T follicular helper cell (primary cell): ENCODE measurements around the gene LHX5.
A peak's percentile ranks its signal among the peaks of the same experiment; 100 is the strongest.

ENCODE experiments used
- DNase-seq: peaks from one replicate; pipeline ENCODE4 v3.0.0-alpha.2; 2020; ENCODE audit warnings: low read depth

Gene LHX5

DNA sequence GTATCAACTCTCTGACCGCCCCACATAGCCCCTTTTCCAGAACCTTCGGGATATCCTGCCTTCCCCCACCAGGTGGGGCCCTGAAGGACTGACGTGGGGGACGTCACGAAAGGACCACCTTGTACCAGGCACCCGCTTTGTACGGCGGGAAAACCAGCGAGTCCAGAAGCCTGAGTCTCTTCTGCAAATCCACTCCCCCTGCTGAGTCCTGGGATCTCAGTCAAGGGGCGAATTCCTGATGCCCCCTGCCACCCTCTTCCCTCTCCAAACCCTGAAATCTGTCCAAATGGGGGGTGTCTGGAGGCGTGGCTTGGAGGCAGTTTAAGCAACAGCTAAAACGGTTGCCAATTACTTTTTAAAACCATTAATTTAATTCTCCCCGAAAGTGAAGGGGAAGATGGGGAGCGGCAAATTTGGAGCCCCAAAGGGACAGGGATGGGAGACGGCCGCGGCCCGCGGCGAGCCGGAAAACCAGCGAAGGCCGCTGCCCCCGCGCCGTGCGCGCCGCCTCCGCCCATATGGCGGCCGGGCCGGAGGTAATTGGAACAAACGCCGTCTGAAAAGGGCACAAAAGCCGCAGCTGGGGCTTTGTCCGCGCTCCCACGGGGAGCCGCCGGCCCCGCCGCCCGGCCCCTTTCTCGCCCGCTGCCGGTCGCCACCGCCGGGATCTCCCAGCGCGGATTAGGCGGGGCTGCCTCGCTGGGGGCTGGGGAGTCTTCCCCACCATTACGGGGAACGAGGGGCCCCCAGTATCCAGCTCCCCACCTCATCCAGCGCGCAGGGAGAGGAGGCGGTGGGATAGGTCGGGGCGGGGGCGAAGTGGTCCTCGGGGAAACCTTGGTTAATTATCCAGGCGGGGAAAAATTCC lies 6.6 kb downstream of the LHX5 start:
- DNase-seq, result no peak

DNA sequence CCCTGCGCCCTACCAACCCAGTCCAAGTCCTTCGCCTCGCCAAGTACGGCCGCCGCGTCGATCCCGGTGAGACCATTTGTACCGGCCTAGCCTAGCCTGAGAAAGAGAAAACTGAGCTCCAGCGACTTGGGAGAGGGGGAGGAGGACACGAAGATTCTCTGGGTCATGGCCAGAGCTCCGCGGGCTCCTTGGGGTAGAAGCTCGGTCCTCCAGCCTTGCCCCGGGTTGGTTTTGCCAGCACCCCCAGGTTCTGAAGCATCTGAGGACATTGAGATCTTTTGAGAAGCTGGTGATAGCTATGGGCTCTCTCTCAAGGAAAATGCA lies 7.3 kb downstream of the LHX5 start:
- DNase-seq, result no peak

DNA sequence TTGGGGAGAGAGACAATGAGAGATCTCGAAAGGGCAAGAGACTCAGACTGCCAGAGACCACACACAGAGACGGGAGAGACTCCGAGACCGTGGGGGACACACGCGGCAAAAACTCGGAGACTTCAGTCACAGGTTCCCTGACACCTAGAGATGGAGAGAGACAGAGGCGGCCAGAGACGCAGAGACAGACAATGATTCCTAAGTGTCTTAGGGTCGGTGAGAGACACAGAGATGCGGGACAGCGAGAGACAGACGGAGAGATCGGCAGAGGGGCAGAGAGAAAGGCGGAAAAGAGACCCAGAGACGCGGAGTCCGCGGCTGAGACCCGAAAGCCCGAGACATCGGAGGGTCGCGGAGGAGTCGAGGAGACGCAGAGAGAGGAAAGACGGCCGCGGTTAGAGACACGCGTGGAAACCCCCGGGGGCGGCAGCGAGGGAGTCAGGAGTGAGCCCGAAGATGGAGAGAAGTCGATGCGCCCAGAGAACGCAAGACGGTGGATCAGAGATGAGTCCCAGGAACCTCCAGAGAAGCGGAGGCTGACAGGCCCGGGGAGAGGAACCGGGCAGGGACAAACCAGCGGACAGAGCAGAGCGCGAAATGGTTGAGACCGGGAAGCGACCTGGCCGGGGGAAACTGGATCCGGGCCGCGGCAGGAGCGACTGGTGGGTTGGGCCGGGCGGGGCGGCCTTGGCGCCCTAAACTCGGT lies 7.8 kb downstream of the LHX5 start:
- DNase-seq, result no peak

DNA sequence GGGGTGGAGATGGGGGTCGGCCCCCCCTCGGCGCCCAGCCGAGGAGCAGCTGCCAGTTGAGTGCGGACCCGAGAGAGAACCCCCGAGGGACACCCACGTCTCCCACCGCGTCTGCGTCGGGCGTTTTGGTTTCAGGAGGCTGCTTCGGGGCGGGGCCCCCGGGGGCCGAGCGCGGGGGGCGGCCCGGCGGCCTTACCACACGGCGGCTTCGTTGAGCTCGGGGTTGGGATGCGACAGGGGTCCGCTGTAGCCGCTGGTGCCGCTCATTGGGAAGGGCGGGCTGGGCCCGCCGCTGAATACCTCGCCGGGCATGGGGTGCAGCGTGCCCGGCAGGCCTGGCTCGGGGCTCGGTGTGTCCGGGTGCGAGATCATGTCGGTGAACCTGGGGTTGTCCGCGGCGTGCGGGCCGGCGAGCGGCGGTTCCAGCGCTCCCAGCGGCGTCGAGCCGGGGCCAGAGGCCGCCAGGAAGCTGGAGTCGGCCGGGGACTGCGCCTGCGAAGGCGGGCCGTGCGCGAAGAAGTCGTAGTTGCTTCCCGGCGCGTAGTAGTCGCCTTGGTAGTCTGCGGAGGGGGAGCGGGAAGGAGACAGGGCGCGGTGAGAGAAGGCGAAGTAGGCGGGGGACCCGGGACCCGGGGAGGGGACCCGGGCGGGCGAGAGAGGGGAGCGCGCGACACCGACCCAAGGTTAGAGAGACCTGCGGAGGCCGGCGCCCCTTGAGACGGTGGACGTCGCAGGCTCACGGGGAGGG lies 8.5 kb downstream of the LHX5 start:
- no peak for DNase-seq

DNA sequence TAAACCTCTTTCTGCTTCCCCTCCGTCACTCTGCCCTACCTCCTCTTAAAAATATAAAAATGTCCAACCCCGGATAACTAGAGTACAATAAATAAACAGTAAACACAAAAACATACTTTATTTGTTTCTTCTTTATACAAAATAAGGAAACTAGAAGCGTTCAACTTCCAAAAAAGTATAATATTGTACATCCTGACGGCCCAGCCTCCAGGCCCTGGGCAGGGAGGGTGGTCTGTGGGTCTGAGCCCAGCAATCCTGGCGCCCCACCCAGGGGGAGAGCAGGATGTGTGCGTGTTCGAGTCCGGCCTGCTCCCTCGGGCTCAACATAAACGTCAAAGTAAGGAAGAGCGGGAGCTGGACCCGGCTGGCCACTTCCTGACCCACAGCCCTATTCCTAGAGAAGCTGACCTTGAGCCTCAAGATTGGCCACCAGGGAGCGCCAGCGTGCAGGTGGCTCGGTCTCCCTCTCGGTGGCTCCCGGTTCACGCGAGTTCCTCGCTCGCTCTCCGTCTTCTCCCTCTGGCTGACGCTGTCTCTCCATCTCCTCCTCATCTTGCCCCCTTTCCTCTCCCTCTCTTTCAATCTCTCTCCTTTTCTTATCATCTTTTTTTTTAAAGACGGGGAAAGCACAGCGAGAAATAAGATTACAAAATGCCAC lies 9.4 kb downstream of the LHX5 start:
- peak; percentile 45 for DNase-seq

DNA sequence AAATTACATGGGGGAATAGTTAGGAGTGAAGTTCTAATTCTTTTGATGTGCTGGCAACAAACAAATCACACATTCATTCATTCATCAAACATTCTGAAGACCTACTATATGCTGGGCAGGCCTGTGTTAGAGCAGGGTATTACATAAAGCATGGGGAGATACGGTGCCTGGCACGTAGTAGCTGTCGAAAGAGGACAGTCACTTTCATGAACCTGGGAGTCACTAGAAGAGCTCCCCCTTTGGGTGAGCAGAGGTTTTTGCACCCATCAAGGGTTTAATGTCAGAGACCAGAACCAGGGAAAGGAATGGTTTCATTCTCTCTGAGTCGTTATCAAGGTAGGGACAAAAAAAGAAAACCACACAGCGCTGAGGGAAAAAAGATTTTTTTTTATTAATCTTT lies 10.0 kb downstream of the LHX5 start:
- no peak for DNase-seq

DNA sequence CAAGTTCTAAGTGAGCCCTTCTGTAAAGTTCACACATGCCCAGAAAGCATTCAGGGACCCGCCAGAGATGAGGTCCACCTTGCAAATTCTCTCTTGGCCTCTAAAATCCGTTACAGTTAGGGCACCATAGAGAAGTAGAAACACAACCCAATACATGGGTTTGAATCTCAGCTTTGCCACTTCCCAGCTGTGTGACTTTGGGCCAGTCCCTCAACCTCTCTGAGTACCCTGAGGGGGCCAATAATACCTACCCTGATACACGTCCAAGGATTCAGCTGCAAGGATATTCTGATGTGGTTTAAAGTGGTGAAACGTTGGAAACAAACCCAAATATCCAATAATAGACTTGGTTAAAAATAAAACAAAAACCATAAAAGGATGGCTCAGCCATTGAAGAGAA lies 11.7 kb downstream of the LHX5 start:
- no peak for DNase-seq

DNA sequence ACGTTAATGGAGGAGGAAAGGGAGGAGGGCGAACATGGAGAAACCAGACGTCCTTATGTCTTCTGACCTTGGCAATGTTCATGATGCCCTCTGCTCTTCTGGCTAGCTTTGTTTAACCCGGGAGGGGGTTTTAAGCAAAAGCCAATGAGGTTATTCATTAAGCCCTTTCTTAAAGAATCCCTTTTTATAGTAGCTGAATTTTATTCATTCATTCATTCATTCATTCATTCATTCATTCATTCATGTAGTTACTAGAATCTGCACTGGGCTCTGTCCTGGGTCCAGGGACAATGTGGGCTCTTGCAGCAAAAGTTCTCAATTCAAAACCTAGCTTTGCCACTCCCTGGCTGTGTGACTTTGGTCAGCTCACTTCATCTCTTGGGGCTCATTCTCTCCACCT lies 14.0 kb downstream of the LHX5 start:
- no peak for DNase-seq

DNA sequence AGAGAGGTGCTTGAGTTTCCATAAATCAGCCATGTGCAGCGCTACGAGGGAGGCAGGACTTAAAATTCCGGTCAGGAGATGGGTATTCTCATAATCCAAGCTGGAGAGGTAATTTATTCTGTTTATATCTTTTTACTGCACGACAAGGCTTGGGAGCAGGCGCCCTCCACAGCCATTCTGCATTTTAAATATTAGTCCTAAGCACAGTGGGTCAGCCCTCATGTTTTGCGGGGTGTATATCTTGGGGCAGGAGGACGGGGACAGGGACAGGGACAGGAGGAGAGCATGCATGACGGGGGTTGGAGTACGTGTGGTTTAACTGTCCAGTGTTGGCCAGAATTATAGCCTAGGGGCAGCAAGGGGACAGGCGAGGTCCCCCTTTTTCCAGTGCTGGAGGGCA lies 14.5 kb downstream of the LHX5 start:
- no peak for DNase-seq

DNA sequence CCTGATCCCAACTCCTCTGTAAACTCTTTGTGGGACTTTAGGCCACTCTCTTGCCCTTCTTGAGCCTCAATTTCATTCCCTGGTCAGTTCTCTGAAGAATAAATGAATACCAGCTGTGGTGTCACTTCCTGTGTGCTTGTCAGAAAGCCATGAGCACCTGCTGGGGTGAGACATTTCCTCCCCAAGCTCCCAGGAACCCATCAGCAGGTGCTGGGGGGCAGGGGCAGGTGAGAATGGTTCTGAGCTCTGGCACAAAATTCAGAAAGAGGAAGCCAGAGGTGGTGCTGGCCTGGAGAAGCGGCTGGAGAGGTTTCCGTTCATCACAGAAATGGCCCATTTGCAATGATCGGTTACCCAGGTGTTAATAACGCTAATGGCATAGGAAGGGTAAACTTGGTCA lies 14.9 kb downstream of the LHX5 start:
- no peak for DNase-seq

DNA sequence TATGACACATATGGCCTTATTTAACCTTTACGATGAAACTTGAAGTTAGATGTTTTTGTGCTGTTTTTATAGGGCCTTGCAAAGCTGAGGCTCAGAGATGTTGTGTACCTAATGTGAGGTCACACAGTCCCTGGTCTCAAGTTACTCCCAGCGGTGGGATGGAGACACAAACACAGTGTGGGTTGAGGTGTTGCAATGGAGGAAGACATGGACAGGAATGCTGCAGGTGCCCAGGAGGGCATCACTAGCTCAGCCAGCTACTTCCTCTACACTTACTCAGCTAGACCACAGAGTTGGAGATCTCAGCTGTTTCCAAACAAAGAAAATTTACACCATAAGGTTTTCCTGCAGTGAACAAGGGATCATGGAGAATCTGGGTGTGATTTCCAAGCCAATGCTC lies 15.5 kb downstream of the LHX5 start:
- DNase-seq, result no peak

DNA sequence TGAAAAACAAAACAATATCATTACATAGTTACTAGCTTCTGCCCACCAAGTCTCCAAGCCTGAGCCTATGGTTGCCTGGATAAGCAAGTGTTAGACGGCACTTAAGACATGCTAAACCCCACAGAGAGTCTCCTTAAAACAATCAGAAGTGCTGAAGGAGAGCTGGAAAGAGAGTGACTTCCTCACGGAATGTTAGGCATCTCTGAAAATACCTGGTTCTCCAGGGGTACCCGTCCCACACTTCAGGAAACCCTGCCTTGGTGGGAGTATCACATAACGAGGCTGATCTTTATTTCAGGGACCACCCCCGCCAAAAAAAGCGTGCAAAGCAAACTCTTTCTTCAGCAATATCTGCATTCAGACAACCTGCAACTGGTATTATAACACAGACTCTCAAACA lies 18.3 kb downstream of the LHX5 start:
- no peak for DNase-seq

DNA sequence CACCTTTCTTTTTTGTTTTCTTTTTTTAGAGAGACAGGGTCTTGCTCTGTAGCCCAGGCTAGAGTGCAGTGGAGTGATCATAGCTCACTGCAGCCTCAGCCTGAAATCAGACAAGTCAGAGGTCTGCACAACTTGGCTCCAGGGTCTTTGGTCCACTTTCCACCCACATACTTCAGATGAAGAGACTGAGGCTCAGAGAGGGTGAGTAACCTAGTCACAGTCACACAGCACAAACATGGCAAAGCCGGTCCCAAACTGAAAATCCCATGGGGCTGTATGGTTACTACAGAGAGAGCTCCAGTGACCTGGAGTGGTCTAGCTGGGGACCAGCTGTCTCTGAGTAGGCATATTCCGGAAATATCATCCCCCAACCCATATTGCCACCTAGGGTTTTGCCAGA lies 19.2 kb downstream of the LHX5 start:
- DNase-seq, result no peak

DNA sequence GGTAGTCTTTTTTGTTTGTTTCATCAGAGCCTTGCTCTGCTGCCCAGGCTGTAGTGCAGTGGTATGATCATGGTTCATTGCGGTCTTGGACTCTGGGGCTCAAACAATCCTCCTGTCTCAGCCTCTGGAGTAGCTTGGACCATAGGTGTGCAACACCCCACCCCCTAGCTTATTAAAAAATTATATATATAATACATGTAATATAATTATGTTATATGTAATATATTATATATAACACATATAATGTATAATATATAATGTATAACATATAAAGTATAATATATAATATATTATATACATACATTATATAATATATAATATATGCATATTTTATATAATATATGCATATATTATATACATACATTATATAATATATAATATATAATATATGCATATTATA lies 21.8 kb downstream of the LHX5 start:
- no peak for DNase-seq

DNA sequence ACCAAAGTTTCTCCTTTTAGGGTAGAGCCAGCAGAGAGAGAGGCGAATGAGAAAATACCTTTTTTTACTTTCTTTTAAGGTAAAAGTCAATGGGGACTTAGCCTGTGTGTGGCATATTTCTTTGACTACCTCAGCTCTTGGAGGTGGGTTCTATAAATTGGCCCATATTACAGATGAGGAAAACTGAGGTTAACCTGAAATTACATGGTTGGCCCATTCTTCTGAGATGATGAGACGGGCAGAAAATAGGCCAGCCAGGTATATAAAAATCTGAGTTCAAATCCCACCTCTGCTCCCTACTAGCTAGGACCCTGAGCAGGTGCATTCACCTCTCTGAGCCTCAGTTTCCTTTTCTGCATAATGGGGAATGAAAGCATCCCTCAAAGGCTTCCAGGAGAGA lies 22.4 kb downstream of the LHX5 start:
- DNase-seq, result no peak

DNA sequence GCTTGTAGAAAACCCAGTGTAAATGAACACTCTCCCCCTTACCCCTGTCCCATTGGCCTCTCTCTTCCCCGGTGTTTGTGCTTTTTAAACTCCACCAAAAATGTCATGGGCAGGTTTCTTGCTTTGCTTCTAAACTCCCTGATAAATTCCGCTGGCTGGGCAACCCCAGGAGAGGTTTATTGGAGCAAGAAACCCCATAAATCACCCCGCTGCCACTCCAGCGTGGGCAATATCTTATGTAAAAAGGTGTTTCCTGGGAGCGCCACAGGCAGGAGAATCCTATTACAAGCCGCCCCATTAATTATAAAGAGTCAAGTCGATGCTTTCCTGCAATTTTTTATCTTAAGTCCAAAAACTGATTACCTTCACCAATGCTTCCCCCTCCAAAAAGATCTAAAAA lies 22.8 kb downstream of the LHX5 start:
- DNase-seq, result no peak

DNA sequence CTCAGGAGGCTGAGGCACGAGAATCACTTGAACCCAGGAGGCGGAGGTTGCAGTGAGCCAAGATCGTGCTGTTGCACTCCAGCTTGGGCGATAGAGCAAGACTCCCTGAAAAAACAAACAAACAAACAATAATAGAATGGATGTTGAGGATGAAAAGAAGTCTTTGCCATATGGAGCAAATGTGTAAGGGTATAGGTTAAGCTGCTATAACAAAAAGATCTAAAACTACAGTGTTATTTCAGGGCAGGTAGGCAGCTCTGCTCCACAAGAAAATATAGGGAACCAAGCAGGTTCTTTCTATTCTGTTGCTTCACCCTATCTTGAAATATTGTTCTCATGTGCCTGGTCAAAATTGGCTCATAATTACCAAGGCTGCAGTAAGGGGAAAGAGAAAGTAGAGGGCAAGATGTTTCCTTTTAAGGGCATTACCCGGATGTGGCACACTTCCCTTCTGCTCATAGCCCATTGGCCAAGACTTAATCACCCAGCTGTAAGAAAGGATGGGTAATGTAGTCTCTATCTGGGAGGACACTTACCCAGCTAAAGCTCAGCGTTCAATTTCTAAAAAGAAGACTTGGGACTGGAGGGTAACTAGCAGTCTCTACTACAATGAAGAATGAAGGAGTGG lies 26.0 kb downstream of the LHX5 start:
- DNase-seq, result no peak

DNA sequence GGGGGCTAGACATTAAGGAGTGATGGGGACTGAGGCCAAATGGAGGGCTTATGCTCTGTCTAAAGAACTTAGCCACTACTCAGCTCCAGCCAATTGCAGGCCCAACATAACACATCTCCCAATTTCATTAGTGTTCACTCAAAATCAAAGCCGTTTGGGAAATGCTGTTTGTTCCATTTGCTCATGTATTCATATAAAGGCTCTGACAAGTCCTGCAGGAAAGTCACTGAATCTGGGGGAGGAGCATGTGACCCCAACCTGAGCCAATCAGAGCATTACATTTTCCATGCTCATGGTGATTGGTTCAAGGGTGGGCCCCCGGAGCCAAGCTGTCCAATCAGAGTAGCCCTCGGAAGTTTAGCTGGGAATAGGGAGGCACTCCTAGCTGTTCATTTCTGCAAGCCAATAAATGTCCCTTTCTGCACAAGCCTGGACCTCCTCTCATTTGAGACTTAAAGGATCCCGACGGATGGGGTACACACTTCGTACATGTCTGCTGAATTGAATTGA lies 28.6 kb downstream of the LHX5 start:
- no peak for DNase-seq

DNA sequence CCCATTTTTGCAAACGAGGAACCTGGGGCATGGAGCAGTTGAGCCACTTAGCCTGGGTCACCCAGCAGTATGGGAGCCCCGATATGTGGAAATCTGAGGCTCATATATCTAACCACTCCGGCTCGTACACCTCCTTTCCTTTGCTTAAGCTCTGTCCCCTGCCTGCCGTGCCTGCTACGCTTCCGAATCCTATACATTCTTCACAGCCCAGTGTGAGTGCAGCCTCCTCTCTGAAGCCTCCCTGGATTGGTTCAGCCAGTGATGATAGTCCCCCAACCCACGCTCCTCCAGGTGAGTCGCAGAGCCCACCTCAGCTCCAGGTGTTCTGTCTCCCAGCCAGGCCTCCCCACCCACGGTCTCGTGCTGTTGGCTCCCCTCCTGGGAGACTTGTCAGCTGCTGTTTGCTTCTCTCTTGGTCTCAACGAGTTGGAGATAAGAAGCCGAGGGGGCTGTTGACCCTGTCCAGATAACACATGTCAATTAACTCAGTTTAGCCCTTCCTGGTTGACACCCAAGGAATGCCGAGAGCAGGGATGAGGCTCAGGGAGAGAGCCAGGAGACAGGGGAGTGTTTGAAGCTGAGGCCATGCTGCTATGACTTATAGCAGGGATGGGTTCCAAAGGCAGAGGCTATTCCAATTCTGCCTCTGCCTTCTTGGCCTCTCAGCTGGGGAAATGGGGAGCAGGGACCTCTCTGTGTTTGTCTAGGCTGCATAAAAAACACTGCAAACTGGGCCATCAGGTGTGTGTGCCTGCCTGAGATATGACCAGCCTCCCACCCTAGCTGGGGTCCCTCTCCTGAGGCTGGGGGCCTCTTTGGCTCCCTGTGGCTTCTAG lies 30.5 kb downstream of the LHX5 start:
- DNase-seq, result no peak

DNA sequence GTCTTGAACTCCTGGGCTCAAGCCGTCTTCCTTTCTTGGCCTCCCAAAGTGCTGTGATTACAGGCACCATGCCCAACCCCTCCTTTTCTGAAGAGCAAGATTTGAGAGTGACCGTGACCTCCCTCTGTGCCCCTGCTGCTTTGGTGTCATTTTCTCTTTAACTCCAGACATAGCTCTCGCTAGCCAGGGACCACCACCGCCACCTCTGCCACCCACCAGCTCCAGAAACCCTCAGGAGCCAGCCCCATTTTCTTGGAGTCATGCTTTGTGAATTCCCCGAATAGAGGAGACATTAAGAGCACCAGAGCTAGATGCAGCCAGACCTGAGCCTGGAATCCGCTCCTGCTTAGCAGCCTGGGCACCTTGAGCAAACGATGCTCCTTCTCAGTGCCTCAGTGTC lies 31.3 kb downstream of the LHX5 start:
- DNase-seq, result no peak

DNA sequence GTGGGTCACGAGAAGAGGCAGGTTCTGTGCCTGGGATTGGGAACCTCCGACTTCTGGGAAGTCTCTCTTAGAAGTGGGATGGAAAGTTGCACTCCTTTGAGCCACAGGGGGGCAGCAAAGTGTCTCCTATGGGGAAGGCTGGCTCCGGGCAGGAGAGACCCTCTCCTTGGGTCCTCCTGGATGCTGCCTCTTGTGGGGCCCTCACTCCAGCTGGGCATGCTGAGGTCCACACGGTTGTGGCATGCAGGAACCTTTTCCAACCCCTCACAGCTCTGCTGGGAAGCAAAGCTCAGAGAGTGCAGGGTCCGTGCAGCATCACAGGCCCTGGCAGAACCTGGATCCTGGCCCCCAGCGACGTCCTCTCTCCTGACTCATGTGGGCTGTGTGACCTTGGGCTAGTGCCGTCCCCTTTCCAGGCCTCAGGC lies 32.1 kb downstream of the LHX5 start:
- no peak for DNase-seq
